K562 (cell line): ENCODE measurements around the gene SF3B1. TPM values are rescaled to one million over a fixed set of nuclear protein-coding genes. Genes with fewer than 3 reads are reported as not detected.

ENCODE experiments used
- ATAC-seq: fragments of 200-7000 bp; cut with Tn5 transposase; 3 replicates; pipeline ENCODE4 v1.9.1; 2020; ENCODE audit warnings: moderate library complexity
- BruUV-seq: library from RNA; stranded (reverse); fragments of 400-500 nt; replicated peaks from 2 replicates; lab custom pipeline; 2021; lab: Mats Ljungman, UMichigan
- CTCF ChIA-PET: fragments of 300-600 bp; formaldehyde crosslinking; extraction: SDS; loops from one replicate; lab custom pipeline; 2021; ENCODE audit warnings: low intra/inter-chr PET ratio; lab: Yijun Ruan, JAX
- POLR2A ChIA-PET: fragments of 300-600, 350-650 bp; sonication (Branson Sonifier 250); formaldehyde crosslinking; extraction: SDS; loops from one replicate; lab custom pipeline; 2021; ENCODE audit warnings: antibody characterized with exemption, inconsistent platforms; lab: Yijun Ruan, JAX
- DNase-seq, 4 experiments: peaks; one replicate each; pipeline versions ENCODE4 v3.0.0 to v3.0.0-alpha.2; 2011 to 2018; ENCODE audit warnings: low spot score in 3 of 4, mixed read lengths in 3 of 4; ENCODE audit errors: extremely low read depth in 1 of 4
- FAIRE-seq: peaks from 2 replicates; lab custom pipeline; 2011; peaks lifted over from hg19 to GRCh38; lab: Jason Lieb, UNC
- H2AFZ ChIP-seq: 2 replicates; pipeline ENCODE4 v1.6.0; 2011; ENCODE audit warnings: low read depth, low read length, control low read depth, inconsistent platforms
- H3K27ac ChIP-seq: fragments of 200-600 bp; 3 replicates; pipeline ENCODE4 v1.8.0; 2011; ENCODE audit warnings: low read depth, mild to moderate bottlenecking, control low read depth, inconsistent platforms, low read length, moderate library complexity, mixed read lengths; ENCODE audit errors: extremely low read depth
- H3K27me3 ChIP-seq, 2 experiments: fragments of 300-600 bp in 1 of 2; 2 replicates in 1 of 2; 3 replicates in 1 of 2; pipeline versions ENCODE4 v1.6.0 to v1.8.0; 2011; ENCODE audit warnings: inconsistent platforms in 2 of 2, low read length in 2 of 2, mild to moderate bottlenecking in 1 of 2, mixed read lengths in 1 of 2, moderate library complexity in 1 of 2; ENCODE audit not compliant: control insufficient read depth in 2 of 2, insufficient read depth in 2 of 2
- H3K36me3 ChIP-seq: fragments of 300-600 bp; 3 replicates; pipeline ENCODE4 v1.8.0; 2011; ENCODE audit warnings: mild to moderate bottlenecking, low read length, inconsistent platforms; ENCODE audit not compliant: control insufficient read depth, insufficient read depth
- H3K4me1 ChIP-seq, 2 experiments: fragments of 200-600 bp in 1 of 2; replicated peaks in 1 of 2; 2 replicates in 1 of 2; 3 replicates in 1 of 2; pipeline versions ENCODE4 v1.5.1 to v1.8.0; 2011; ENCODE audit warnings: inconsistent platforms in 2 of 2, low read length in 2 of 2, mild to moderate bottlenecking in 1 of 2, mixed read lengths in 1 of 2, moderate library complexity in 1 of 2; ENCODE audit not compliant: control insufficient read depth in 2 of 2, insufficient read depth in 2 of 2
- H3K4me2 ChIP-seq: 2 replicates; pipeline ENCODE4 v1.6.1; 2011; ENCODE audit warnings: low read length, control low read depth, inconsistent platforms, mixed read lengths; ENCODE audit not compliant: insufficient read depth
- H3K4me3 ChIP-seq: fragments of 200-600 bp; sonication (generic), shearing (Covaris generic); 2 replicates; pipeline ENCODE4 v1.5.1; 2016; ENCODE audit warnings: control low read depth, inconsistent platforms
- H3K79me2 ChIP-seq: fragments of 200-600 bp; 3 replicates; pipeline ENCODE4 v1.8.0; 2011; ENCODE audit warnings: low read length, inconsistent platforms; ENCODE audit not compliant: control insufficient read depth, insufficient read depth
- H3K9ac ChIP-seq, 2 experiments: 2 replicates each; pipeline versions ENCODE4 v1.6.0 to v1.6.1; 2011; ENCODE audit warnings: low read depth in 2 of 2, low read length in 2 of 2, control low read depth in 1 of 2, inconsistent platforms in 1 of 2, mild to moderate bottlenecking in 1 of 2, mixed read lengths in 1 of 2; ENCODE audit not compliant: insufficient read depth in 1 of 2
- H3K9me1 ChIP-seq: one replicate; pipeline ENCODE4 v1.6.0; 2011; ENCODE audit warnings: inconsistent platforms, mild to moderate bottlenecking, low read length, moderate library complexity; ENCODE audit not compliant: control insufficient read depth, insufficient read depth
- H3K9me3 ChIP-seq: replicated peaks from 2 replicates; pipeline ENCODE4 v1.5.1; 2011; ENCODE audit warnings: low read depth, low read length, inconsistent platforms; ENCODE audit not compliant: control insufficient read depth, insufficient read depth
- H4K20me1 ChIP-seq: replicated peaks from 2 replicates; pipeline ENCODE4 v1.6.1; 2011; ENCODE audit warnings: low read length, inconsistent platforms, mixed read lengths; ENCODE audit not compliant: control insufficient read depth, insufficient read depth
- BCOR ChIP-seq: fragments of 450-650 bp; IDR thresholded peaks from 2 replicates; pipeline ENCODE4 v1.6.1; 2016
- CBX3 ChIP-seq, 2 experiments: IDR thresholded peaks; 1 replicate in 1 of 2; 2 replicates in 1 of 2; pipeline ENCODE4 v1.6.1; 2012; ENCODE audit warnings: inconsistent platforms in 2 of 2, low read length in 2 of 2, borderline replicate concordance in 1 of 2, control low read depth in 1 of 2
- ELK1 ChIP-seq: sonication (generic); formaldehyde crosslinking; IDR thresholded peaks from 2 replicates; pipeline ENCODE4 v1.8.1; 2022; ENCODE audit warnings: missing genetic modification reagents
- ERF ChIP-seq: fragments of 450-650 bp; formaldehyde crosslinking; IDR thresholded peaks from 2 replicates; pipeline ENCODE4 v1.4.0; 2020; ENCODE audit warnings: mild to moderate bottlenecking, mixed read lengths
- FOXP1 ChIP-seq: sonication (generic); formaldehyde crosslinking; IDR thresholded peaks from 2 replicates; pipeline ENCODE4 v1.8.0; 2022; ENCODE audit warnings: mild to moderate bottlenecking, missing genetic modification reagents
- NCOR1 ChIP-seq: fragments of 450-650 bp; IDR thresholded peaks from 2 replicates; pipeline ENCODE4 v1.6.1; 2016; ENCODE audit warnings: mild to moderate bottlenecking, moderate library complexity
- NR4A1 ChIP-seq, 2 experiments: fragments of 250-450 bp in 1 of 2; fragments of 450-650 bp in 1 of 2; sonication (Bioruptor Pico) in 1 of 2; IDR thresholded peaks; 2 replicates each; pipeline versions ENCODE4 v1.4.0 to v1.6.1; 2016 to 2020; ENCODE audit warnings: mild to moderate bottlenecking in 2 of 2, missing compliant biosample characterization in 1 of 2, missing genetic modification characterization in 1 of 2, moderate library complexity in 1 of 2
- POLR2AphosphoS5 ChIP-seq: IDR thresholded peaks from 2 replicates; pipeline ENCODE4 v1.6.1; 2011; ENCODE audit warnings: mild to moderate bottlenecking, low read depth, low read length, moderate library complexity; ENCODE audit not compliant: control insufficient read depth, insufficient read depth
- RBM15 ChIP-seq: fragments of 200-400 bp; formaldehyde crosslinking; IDR thresholded peaks from 2 replicates; pipeline ENCODE4 v1.6.1; 2018; ENCODE audit warnings: mild to moderate bottlenecking, low read length, moderate library complexity; ENCODE audit not compliant: insufficient read depth
- RBM25 ChIP-seq: fragments of 200-400 bp; formaldehyde crosslinking; IDR thresholded peaks from 2 replicates; pipeline ENCODE4 v1.6.1; 2018; ENCODE audit warnings: low read length, low read depth, moderate library complexity; ENCODE audit not compliant: severe bottlenecking
- ZKSCAN3 ChIP-seq: fragments of 250-450 bp; sonication (Bioruptor Pico); IDR thresholded peaks from 2 replicates; pipeline ENCODE4 v1.4.0; 2020
- ZNF696 ChIP-seq: fragments of 250-450 bp; sonication (Bioruptor Pico); conservative IDR thresholded peaks from 2 replicates; pipeline ENCODE4 v1.4.0; 2020; ENCODE audit warnings: mild to moderate bottlenecking, moderate library complexity
- WGBS: fragments of 100-300 bp; shearing (Covaris generic); methylation state at CpG from one replicate; pipeline ENCODE4 v1.1.6; 2016; ENCODE audit warnings: low coverage, mixed read lengths; ENCODE audit not compliant: insufficient coverage; ENCODE audit errors: missing lambda C conversion rate; 5-methylcytosine and 5-hydroxymethylcytosine counted together
- in situ Hi-C: fragments of 300-500 bp; cut with MboI; formaldehyde crosslinking; loops from 4 replicates; pipeline ENCODE4 v1.15.0; 2018; ENCODE audit warnings: inconsistent platforms, mixed read lengths
- intact Hi-C: fragments of 100-400 bp; cut with micrococcal nuclease; formaldehyde crosslinking; loops from 2 replicates; pipeline ENCODE4 v1.14.2; 2022
- polyA plus RNA-seq, 8 experiments: library from polyadenylated mRNA; depleted of rRNA in 4 of 8; stranded (reverse) in 5 of 8; unstranded in 3 of 8; fragments of >200 nt; fragmentation: Nextera tagmentation in 2 of 8; fragmentation: Illumina TruSeq in 1 of 8; extraction: Ambion mirVana in 2 of 8; extraction: Trizol in 1 of 8; gene quantifications; 2 replicates each; pipeline versions ENCODE4 v1.2.1 to v1.2.3, GENCODE V29; 2011 to 2014; ENCODE audit warnings: inconsistent platforms in 1 of 8, missing spikeins in 1 of 8
- total RNA-seq, 7 experiments: library from RNA; depleted of rRNA in 6 of 7; stranded (reverse); fragments of >200 nt in 6 of 7; fragmentation: Illumina TruSeq in 2 of 7; extraction: Trizol in 2 of 7; gene quantifications; 2 replicates each; pipeline versions ENCODE4 v1.2.1 to v1.2.3, GENCODE V29; 2011 to 2021; ENCODE audit warnings: low replicate concordance in 1 of 7
- TF ChIP-seq, protein P1 (sequence below): fragments of 150-350 bp; conservative IDR thresholded peaks from 2 replicates; pipeline ENCODE4 v1.6.1; 2014; ENCODE audit warnings: low read length

Gene SF3B1
- total and polyA plus RNA-seq, 9 of the 15 experiments (the other 6 are each of a cell fraction or from before 2014, with no cell fraction given), result 96.2 to 377 (median 177) TPM

- TF ChIP-seq RBM15, result no peak
- TF ChIP-seq ZNF696 (CRISPR knock-in tag), result no peak
- TF ChIP-seq CBX3 (IDR thresholded peaks at IDR 0.05; ENCODE audit: borderline replicate concordance in 1 of 2, low read length in 2 of 2), result no peak
- no peak for TF ChIP-seq POLR2AphosphoS5
- TF ChIP-seq NCOR1, result no peak
- no peak for TF ChIP-seq ERF
- no peak for TF ChIP-seq ELK1 (CRISPR knock-in tag)
These were observed 47.6 kb downstream of the SF3B1 start (continued) for GRCh38 chr2:197387179-197387578.

DNA sequence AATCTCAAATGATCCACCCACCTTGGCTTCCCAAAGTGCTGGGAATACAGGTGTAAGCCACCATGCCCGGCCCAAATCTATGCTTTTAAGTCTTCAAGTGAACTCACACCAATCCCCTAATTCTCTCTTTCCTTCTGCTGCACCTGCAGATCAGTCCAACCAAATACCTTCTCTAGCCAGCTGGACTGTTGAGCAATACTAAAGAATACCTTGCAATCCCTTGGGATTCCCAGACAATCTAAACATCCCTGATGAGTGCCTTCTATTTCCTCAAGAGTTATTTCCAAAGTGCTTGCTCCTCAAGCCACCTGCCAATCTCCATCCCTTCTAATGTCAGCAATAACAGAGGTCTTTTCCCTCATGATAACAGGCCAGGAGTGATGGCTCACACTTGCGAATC, 48.6 kb downstream of the SF3B1 start:
- Histone ChIP-seq H3K4me1 (no peaks in the 10 kb centered on the region), H3K27ac (no peak overlapping the region), H3K27me3 (peaks cover 2 to 6% of the 10 kb centered on the region in 2 experiments; a peak in 3 of 5 replicates), H3K4me2 (no peak overlapping the region), H3K9ac (no peak overlapping the region), H3K4me3 (no peak overlapping the region), H4K20me1 (no peaks in the 10 kb centered on the region), H3K79me2 (no peaks in the 10 kb centered on the region), H3K36me3 (peaks cover 5% of the 10 kb centered on the region; the same call in 2 of the 3 replicates), H3K9me3 (no peaks in the 10 kb centered on the region), H2AFZ (no peak overlapping the region), H3K9me1 (no peaks in the 10 kb centered on the region)
- DNase-seq (no peak), ATAC-seq (no peak), FAIRE-seq (no peak)
- TF ChIP-seq NR4A1 (CRISPR knock-in tag; IDR thresholded peaks at IDR 0.05) (no peak), NR4A1 (tag; IDR thresholded peaks at IDR 0.05) (no peak), FOXP1 (no peak), ZKSCAN3 (CRISPR knock-in tag) (no peak), RBM25 (no peak), BCOR (no peak)
- TF ChIP-seq, protein P1, sequence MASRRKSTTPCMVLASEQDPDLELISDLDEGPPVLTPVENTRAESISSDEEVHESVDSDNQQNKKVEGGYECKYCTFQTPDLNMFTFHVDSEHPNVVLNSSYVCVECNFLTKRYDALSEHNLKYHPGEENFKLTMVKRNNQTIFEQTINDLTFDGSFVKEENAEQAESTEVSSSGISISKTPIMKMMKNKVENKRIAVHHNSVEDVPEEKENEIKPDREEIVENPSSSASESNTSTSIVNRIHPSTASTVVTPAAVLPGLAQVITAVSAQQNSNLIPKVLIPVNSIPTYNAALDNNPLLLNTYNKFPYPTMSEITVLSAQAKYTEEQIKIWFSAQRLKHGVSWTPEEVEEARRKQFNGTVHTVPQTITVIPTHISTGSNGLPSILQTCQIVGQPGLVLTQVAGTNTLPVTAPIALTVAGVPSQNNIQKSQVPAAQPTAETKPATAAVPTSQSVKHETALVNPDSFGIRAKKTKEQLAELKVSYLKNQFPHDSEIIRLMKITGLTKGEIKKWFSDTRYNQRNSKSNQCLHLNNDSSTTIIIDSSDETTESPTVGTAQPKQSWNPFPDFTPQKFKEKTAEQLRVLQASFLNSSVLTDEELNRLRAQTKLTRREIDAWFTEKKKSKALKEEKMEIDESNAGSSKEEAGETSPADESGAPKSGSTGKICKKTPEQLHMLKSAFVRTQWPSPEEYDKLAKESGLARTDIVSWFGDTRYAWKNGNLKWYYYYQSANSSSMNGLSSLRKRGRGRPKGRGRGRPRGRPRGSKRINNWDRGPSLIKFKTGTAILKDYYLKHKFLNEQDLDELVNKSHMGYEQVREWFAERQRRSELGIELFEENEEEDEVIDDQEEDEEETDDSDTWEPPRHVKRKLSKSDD, result no peak
- intact Hi-C loops, result loop anchor here (5.0 to 10.0 kb wide), 2 partner anchors 209 to 321 kb away; partner anchors contain the start of gene MARS2
- BruUV-seq, result no TSS peak
- POLR2A ChIA-PET, result no interaction called here
- 0% methylated on average over 1 of the region's 2 CpGs for WGBS
- in situ Hi-C loops, result loop anchor here (10.0 to 25.0 kb wide), 2 partner anchors 271 to 376 kb away; no protein-coding TSS in a partner anchor
- CTCF ChIA-PET, result no interaction called here
